Omental fat pad (tissue), 4 donors: ENCODE data around the gene CYSTM1. TPM values are rescaled to one million over a fixed set of nuclear protein-coding genes. Genes with fewer than 3 reads are reported as not detected.

Experiments
- ATAC-seq: fragments of 150-250 bp; one replicate; pipeline ENCODE4 v1.9.1; 2016; ENCODE audit warnings: mild to moderate bottlenecking, moderate library complexity; ENCODE audit not compliant: low FRiP score
- DNase-seq: peaks from one replicate; pipeline ENCODE4 v3.0.0-alpha.2; 2019; ENCODE audit warnings: low spot score
- total RNA-seq, 4 donors: library from RNA; depleted of rRNA; stranded (reverse); fragments of >200 nt; gene quantifications; one replicate each; pipeline ENCODE4 v1.1.0, GENCODE V29; 2016
- TF ChIP-seq, protein P1 (sequence below), 3 donors: fragments of 450-650 bp; IDR thresholded peaks; one replicate each; pipeline ENCODE4 v1.5.1; 2016 to 2017; ENCODE audit warnings: antibody characterized with exemption in 3 of 3, mild to moderate bottlenecking in 3 of 3, moderate library complexity in 2 of 3

Gene CYSTM1
- total RNA-seq, 4 donors from 2014 or later = 105 to 164 (median 140) TPM

DNA sequence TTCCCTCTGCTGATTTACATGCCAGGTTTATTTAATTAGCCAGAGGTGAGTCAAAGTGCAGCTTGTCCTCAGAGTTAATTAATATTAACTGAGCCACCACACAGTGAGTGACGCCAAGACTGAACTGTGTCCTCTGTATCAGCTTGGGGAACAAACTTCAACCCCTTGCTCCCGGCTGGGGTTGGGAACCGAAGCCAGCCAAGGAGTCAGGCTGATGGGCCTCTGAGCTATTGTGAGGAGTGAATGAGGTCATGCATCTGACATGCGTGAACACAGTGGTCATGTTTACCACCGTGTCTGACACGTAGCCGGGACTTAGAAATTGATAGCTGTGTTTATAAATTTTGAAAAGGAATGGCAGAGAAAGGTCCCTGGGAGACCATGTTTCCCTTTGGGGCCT, 32.1 kb upstream of the CYSTM1 start:
- no peak for ATAC-seq
- TF ChIP-seq, protein P1, sequence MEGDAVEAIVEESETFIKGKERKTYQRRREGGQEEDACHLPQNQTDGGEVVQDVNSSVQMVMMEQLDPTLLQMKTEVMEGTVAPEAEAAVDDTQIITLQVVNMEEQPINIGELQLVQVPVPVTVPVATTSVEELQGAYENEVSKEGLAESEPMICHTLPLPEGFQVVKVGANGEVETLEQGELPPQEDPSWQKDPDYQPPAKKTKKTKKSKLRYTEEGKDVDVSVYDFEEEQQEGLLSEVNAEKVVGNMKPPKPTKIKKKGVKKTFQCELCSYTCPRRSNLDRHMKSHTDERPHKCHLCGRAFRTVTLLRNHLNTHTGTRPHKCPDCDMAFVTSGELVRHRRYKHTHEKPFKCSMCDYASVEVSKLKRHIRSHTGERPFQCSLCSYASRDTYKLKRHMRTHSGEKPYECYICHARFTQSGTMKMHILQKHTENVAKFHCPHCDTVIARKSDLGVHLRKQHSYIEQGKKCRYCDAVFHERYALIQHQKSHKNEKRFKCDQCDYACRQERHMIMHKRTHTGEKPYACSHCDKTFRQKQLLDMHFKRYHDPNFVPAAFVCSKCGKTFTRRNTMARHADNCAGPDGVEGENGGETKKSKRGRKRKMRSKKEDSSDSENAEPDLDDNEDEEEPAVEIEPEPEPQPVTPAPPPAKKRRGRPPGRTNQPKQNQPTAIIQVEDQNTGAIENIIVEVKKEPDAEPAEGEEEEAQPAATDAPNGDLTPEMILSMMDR (IDR thresholded peaks at IDR 0.05) = no peak
- no peak for DNase-seq

GRCh38 chr5:140143521-140144258, 31.3 kb upstream of the CYSTM1 start:
- no peak for ATAC-seq
- TF ChIP-seq, protein P1 (IDR thresholded peaks at IDR 0.05) = no peak
- no peak for DNase-seq

DNA sequence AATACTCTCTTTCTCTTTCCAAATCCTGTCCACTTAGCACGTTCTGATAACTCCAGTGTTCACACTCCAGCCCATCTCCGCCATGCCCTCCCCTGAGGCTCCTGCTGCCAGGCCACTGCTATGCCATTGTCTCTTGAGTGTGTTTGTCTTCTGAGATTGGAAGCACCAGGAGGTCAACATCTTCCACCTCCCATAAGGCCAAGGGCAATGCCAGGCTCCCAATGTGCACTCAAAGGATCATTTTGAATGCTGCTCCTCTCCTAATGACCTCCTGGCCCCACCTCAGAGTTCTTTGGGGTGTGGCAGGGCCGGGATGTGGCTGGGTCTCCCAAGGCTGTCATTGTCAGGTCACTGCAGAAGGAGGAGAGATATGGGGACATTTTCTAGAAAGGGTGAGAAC, 29.7 kb upstream of the CYSTM1 start:
- DNase-seq (no peak), ATAC-seq (no peak)
- TF ChIP-seq, protein P1 (IDR thresholded peaks at IDR 0.05) = no peak

GRCh38 chr5:140145818-140146522, 29.0 kb upstream of the CYSTM1 start:
- peak; percentile 91 for ATAC-seq
- TF ChIP-seq, protein P1 (IDR thresholded peaks at IDR 0.05) = peak in 1 of 3 donors; percentile 42
- peak; percentile 36 for DNase-seq

DNA sequence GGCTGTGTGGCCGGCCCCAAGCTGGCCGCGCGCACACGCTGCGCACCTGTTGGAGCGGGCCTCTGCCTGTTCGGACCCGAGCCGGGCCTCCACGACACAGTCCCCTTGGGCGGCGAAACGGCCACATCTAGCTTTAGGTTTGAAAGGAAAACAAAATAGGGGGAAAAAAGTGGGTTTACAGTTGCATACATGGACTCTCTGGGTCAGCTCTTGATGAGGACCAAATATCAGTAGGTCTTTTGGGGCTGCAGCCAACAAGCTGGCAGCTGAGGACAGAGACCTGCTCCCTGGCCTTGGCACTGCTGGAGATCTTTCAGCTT, 28.5 kb upstream of the CYSTM1 start:
- TF ChIP-seq, protein P1 (IDR thresholded peaks at IDR 0.05) = no peak
- ATAC-seq = no peak
- DNase-seq = no peak

DNA sequence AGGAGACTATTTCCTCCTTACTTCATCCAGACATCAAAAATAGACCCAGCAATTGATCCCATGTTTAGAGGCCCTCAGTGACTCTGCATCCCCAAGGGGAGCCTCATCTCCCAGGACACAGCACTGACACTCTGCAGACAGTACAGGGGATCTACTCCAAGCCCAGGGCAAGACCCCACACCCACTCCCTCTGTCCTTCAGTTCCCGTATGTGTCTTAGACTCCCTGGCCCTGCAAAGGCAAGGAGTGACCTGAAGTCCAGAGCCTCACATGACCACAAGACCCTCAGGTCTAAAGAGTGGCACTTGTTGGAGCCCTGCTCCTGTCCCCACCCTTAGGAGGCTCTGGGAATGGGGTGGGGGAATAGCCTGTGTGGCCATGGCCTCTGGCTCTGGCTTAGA, 27.5 kb upstream of the CYSTM1 start:
- ATAC-seq (no peak), DNase-seq (no peak)

More for the DNA sequence above, 27.5 kb upstream of the CYSTM1 start:
- TF ChIP-seq, protein P1 (IDR thresholded peaks at IDR 0.05) = no peak
